Measurements from ENCODE around the gene MPND.

The MPND gene

GRCh38 chr19:4301590-4302242 is 41.6 kb upstream of the MPND start:
- no peak for TF ChIP-seq CTCF (IDR thresholded peaks at IDR 0.05)

GRCh38 chr19:4302243-4302640 is 41.1 kb upstream of the MPND start, which contains the start of gene TMIGD2:
TMIGD2 (minus strand) TSS chr19:4302389; CDS start chr19:4302385, 4 bp downstream.
- no peak for TF ChIP-seq CTCF (IDR thresholded peaks at IDR 0.05)

- no peak for TF ChIP-seq CTCF (IDR thresholded peaks at IDR 0.05)
Measured at GRCh38 chr19:4303819-4304537, 39.4 kb upstream of the MPND start.

- TF ChIP-seq CTCF (IDR thresholded peaks at IDR 0.05) = no peak
Measured at GRCh38 chr19:4304538-4305256, 38.7 kb upstream of the MPND start, which contains the start of gene FSD1. FSD1 (plus strand) TSS chr19:4304598; CDS start chr19:4304747, 149 bp downstream.

GRCh38 chr19:4305257-4305612 is 38.1 kb upstream of the MPND start:
- TF ChIP-seq CTCF (IDR thresholded peaks at IDR 0.05) = no peak

- no peak for TF ChIP-seq CTCF (IDR thresholded peaks at IDR 0.05)
Measured at GRCh38 chr19:4305659-4306058, 37.7 kb upstream of the MPND start.

GRCh38 chr19:4310247-4311121 is 32.9 kb upstream of the MPND start:
- no peak for TF ChIP-seq CTCF (IDR thresholded peaks at IDR 0.05)
